Cardiac muscle cell (in vitro differentiated cells and primary cell): ENCODE measurements around the gene CPNE2. TPM values are rescaled to one million over a fixed set of nuclear protein-coding genes. Genes with fewer than 3 reads are reported as not detected.
"Not testable (repeated sequence)": the region's sequence is repeated elsewhere in the genome, so short reads cannot be mapped to it uniquely, and the experiment has no call there.

ENCODE experiments used
- DNase-seq, 2 donors: peaks; one replicate each; pipeline versions ENCODE4 v3.0.0 to v3.0.0-alpha.2; 2010 to 2017; ENCODE audit warnings: low read depth in 1 of 2, low spot score in 1 of 2
- H3K27ac ChIP-seq: fragments of 200-600 bp; sonication (generic); 2 replicates; pipeline ENCODE4 v1.5.1; 2016
- H3K27me3 ChIP-seq: fragments of 200-600 bp; sonication (generic); 2 replicates; pipeline ENCODE4 v1.6.0; 2016; ENCODE audit warnings: control low read depth
- H3K36me3 ChIP-seq: fragments of 200-600 bp; sonication (generic); 2 replicates; pipeline ENCODE4 v1.5.1; 2016; ENCODE audit warnings: control low read depth
- H3K4me1 ChIP-seq: fragments of 200-600 bp; sonication (generic); 2 replicates; pipeline ENCODE4 v1.8.1; 2017; ENCODE audit warnings: low read depth, mild to moderate bottlenecking, mixed run types
- H3K4me3 ChIP-seq: fragments of 200-600 bp; sonication (generic); 2 replicates; pipeline ENCODE4 v1.5.1; 2016; ENCODE audit warnings: mild to moderate bottlenecking
- H3K9me3 ChIP-seq: fragments of 200-600 bp; sonication (generic); 2 replicates; pipeline ENCODE4 v1.5.1; 2017; ENCODE audit warnings: low read depth, mild to moderate bottlenecking, control low read depth
- CTCF ChIP-seq: IDR thresholded peaks from 2 replicates; pipeline ENCODE4 v1.5.1; 2012; ENCODE audit warnings: low read depth, mild to moderate bottlenecking, low read length
- polyA plus RNA-seq: library from polyadenylated mRNA; unstranded; fragments of >200 nt; fragmentation: Nextera tagmentation; extraction: Ambion mirVana; gene quantifications from 2 replicates; pipeline ENCODE4 v1.2.1, GENCODE V29; 2016
- total RNA-seq: library from RNA; depleted of rRNA; stranded (reverse); fragments of >200 nt; gene quantifications from 2 replicates; pipeline ENCODE4 v1.2.3, GENCODE V29; 2016

CPNE2 gene
- total and polyA plus RNA-seq, 2 experiments from 2014 or later = 25.5 to 43.0 TPM

- no peaks in the 10 kb centered on the region for H3K9me3 ChIP-seq
- H3K36me3 ChIP-seq = no peaks in the 10 kb centered on the region
- DNase-seq = no peak
- no peaks in the 10 kb centered on the region for H3K4me1 ChIP-seq
- no peak overlapping the region for H3K27ac ChIP-seq
- no peak for TF ChIP-seq CTCF
- no peaks in the 10 kb centered on the region for H3K27me3 ChIP-seq
- H3K4me3 ChIP-seq = no peak overlapping the region
Measured at GRCh38 chr16:57058291-57058861, 34.0 kb upstream of the CPNE2 start.

DNA sequence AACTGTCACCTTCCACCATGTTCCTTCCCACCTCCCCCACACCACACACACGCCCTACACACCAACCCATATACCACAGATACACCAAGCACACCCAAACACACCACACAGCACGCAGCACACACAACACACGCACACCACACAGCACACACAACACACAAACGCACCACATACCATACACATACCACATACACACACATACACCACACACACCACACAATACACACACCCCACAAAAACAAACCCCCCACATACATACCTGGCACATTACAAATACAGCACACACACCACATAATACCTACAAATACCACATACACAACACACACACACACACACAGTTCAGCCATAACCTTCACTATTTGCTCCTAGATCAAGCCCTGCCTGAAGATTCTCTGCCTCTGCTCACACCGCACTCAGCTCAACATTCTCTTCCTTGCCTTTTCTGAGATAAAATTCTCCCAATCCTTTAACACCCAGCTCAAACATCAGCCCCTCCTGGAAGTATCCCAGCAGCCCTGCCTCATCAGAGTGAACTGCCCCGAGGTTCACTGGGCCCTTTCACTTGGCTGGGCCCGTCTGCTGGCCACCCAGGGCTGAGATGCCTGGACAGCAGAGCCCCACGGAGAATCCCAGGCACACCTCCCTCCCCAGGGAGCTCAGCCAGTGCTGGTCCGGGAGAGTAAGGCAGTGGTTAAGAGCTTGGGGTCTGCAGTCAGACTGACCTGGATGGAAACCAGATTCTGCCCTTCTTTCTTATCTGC lies 31.9 kb upstream of the CPNE2 start:
- DNase-seq = peak in 1 of 2 donors; percentile 60
- Histone ChIP-seq H3K36me3 (no peaks in the 10 kb centered on the region), H3K27ac (no peak overlapping the region), H3K9me3 (no peaks in the 10 kb centered on the region), H3K4me3 (no peak overlapping the region), H3K4me1 (no peaks in the 10 kb centered on the region), H3K27me3 (no peaks in the 10 kb centered on the region)
- TF ChIP-seq CTCF = no peak

DNA sequence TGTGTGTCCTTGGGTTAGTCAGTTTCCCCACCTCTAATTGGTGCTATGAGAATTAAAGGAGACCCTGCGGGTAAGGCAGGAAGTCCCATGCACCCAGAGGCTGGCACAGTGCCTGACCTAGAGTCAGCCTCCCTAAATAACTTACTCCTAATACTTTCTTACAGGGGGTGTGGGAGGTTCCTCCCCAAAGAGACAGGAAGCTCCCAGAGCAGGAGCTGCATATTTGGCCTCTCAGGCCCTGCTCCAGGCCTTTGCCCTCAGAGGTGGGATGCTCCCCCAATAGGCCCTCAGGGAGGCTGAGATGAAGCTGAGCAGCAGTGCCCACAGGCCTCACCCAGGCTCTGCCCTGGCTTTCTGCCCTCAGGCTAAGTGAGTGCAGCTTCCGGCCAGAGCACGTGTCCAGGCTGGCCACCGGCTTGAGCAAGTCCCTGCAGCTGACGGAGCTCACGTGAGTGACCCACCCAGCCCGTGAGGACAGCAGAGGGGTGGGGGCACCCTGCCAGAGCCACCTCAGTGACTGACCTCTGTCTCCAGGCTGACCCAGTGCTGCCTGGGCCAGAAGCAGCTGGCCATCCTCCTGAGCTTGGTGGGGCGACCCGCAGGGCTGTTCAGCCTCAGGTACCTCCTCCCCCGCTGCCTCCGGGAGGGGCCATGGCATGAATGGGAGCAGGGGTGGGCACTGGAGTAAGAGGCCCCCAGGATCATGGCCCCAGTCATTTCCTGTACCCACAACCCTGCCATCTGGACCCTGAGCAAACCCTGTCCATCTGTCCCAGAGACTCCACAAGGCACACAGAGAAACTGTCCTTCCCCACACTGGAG lies 31.1 kb upstream of the CPNE2 start:
- Histone ChIP-seq H3K4me3 (no peak overlapping the region), H3K4me1 (no peaks in the 10 kb centered on the region), H3K9me3 (no peaks in the 10 kb centered on the region), H3K27me3 (no peaks in the 10 kb centered on the region), H3K27ac (no peak overlapping the region), H3K36me3 (no peaks in the 10 kb centered on the region)
- peak in 1 of 2 donors; percentile 76 for DNase-seq
- TF ChIP-seq CTCF = no peak

DNA sequence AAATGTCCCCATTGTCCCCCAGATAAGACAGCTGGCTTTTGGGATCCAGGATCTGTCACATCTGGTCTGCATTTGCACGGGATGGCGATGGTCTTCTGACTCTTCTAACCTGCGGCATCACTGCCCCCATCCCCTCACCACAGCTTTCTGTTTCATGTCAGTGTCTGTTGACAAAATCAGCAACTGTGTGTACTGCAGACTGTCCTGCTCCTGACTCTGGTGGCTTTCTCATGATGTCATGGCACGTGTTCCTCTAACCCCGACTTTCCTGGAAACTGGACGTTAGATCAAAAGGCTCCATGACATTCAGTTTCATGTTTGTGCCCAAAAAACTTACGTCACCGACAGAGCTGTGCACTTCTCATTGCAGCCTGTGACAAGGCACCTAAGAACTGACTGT lies 30.1 kb upstream of the CPNE2 start:
- Histone ChIP-seq H3K9me3 (no peaks in the 10 kb centered on the region), H3K27me3 (no peaks in the 10 kb centered on the region), H3K27ac (no peak overlapping the region), H3K4me1 (no peaks in the 10 kb centered on the region), H3K4me3 (no peak overlapping the region), H3K36me3 (no peaks in the 10 kb centered on the region)
- DNase-seq = no peak
- TF ChIP-seq CTCF = no peak

DNA sequence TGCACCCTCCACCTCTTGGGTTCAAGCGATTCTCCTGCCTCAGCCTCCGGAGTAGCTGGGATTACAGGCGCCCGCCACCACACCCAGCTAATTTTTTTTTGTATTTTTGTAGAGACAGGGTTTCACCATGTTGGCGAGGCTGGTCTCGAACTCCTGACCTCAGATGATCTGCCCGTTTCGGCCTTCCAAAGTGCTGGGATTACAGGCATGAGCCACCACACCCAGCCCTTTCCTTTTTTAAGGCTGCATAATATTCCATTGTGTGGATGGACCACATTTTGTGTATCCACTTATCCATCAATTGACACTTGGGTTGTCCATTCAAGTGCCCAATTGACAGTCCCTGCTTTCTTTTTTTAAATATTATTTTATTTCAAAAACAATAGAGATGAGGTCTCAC lies 29.2 kb upstream of the CPNE2 start:
- not testable (repeated sequence) for H3K9me3 ChIP-seq, H3K27ac ChIP-seq, H3K27me3 ChIP-seq, H3K4me1 ChIP-seq, H3K4me3 ChIP-seq, DNase-seq, H3K36me3 ChIP-seq

DNA sequence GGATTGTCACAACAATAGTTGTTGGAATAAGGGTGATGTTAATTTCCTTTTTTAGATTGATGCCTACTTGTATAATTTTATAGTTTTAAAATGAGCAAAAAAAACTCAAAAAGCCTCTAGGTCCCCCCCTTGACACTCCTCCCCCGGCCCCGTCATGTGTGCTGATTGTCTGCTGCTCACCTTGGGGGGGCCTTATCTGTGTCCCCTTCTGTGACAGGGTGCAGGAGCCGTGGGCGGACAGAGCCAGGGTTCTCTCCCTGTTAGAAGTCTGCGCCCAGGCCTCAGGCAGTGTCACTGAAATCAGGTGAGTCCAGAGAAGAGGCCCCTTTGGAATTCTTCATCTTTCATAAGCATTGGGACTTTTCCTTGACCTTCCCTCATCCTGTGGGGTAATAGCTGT lies 27.4 kb upstream of the CPNE2 start:
- Histone ChIP-seq H3K4me3 (no peak overlapping the region), H3K27me3 (no peaks in the 10 kb centered on the region), H3K36me3 (no peaks in the 10 kb centered on the region), H3K27ac (no peak overlapping the region), H3K9me3 (no peaks in the 10 kb centered on the region), H3K4me1 (no peaks in the 10 kb centered on the region)
- TF ChIP-seq CTCF = no peak
- DNase-seq = no peak
